ENCODE data around the gene KIF11.

- TF ChIP-seq, protein P1, sequence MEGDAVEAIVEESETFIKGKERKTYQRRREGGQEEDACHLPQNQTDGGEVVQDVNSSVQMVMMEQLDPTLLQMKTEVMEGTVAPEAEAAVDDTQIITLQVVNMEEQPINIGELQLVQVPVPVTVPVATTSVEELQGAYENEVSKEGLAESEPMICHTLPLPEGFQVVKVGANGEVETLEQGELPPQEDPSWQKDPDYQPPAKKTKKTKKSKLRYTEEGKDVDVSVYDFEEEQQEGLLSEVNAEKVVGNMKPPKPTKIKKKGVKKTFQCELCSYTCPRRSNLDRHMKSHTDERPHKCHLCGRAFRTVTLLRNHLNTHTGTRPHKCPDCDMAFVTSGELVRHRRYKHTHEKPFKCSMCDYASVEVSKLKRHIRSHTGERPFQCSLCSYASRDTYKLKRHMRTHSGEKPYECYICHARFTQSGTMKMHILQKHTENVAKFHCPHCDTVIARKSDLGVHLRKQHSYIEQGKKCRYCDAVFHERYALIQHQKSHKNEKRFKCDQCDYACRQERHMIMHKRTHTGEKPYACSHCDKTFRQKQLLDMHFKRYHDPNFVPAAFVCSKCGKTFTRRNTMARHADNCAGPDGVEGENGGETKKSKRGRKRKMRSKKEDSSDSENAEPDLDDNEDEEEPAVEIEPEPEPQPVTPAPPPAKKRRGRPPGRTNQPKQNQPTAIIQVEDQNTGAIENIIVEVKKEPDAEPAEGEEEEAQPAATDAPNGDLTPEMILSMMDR (IDR thresholded peaks at IDR 0.05), result no peak
- no peak for TF ChIP-seq EP300 (IDR thresholded peaks at IDR 0.05)
Observed at GRCh38 chr10:92544296-92544695, 48.6 kb upstream of the KIF11 start.

All from upper lobe of left lung (tissue), 4 donors.